Measurements from ENCODE around the gene ST3GAL4. TPM values are rescaled to one million over a fixed set of nuclear protein-coding genes. Genes with fewer than 3 reads are reported as not detected.

The ST3GAL4 gene
- total and polyA plus RNA-seq, 2 of the 8 experiments (the other 6 are each of a cell fraction or from before 2014, with no cell fraction given): 15.6 to 20.0 TPM

GRCh38 chr11:126430581-126431335 lies 75.3 kb downstream of the ST3GAL4 start (continued):
- no peak for TF ChIP-seq PHF8 (conservative IDR thresholded peaks at IDR 0.05; ENCODE audit: low read depth, low read length)
- TF ChIP-seq SAP30 (IDR thresholded peaks at IDR 0.05; ENCODE audit: insufficient read depth, insufficient replicate concordance, low read length): no peak
- no peak for TF ChIP-seq SP1 (IDR thresholded peaks at IDR 0.05; ENCODE audit: low read depth, low read length)
- no peak for TF ChIP-seq MAX (IDR thresholded peaks at IDR 0.05)
- no peak for TF ChIP-seq USF2 (IDR thresholded peaks at IDR 0.05; ENCODE audit: low read length)
- TF ChIP-seq POU5F1 (IDR thresholded peaks at IDR 0.05; ENCODE audit: low read depth, low read length): no peak
- TF ChIP-seq SP4 (IDR thresholded peaks at IDR 0.05; ENCODE audit: low read length): no peak
- TF ChIP-seq EP300 (IDR thresholded peaks at IDR 0.05; ENCODE audit: borderline replicate concordance in 1 of 2, low read depth in 2 of 2, low read length in 2 of 2): no peak
